HG03103 (cell line): Measurements from ENCODE around the gene TSPAN18.

ENCODE experiments used
- ATAC-seq: cut with Tn5 transposase; IDR thresholded peaks from one replicate; pipeline ENCODE4 v1.9.1; 2021; ENCODE audit warnings: low read depth; ENCODE audit not compliant: unreplicated experiment

Gene TSPAN18

DNA sequence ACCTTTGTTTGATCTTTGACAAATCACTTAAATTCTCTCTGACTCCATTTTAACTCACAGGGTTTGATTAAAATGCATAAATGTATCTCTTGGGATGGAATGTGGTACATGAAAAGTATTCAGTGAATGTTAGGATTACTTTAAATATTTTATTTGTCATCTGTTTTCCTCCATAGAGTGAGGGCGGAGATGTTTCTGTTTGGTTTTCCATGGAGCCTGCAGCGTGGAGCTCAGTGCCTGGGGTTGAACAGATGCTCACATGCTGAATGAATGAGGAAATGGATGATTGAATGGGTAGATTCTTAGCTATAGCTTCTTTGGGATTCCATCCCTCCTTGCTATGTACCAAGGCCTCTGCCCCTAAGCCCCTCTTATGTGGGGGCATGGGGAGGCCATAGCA, 10.0 kb downstream of the TSPAN18 start:
- ATAC-seq, result no peak

DNA sequence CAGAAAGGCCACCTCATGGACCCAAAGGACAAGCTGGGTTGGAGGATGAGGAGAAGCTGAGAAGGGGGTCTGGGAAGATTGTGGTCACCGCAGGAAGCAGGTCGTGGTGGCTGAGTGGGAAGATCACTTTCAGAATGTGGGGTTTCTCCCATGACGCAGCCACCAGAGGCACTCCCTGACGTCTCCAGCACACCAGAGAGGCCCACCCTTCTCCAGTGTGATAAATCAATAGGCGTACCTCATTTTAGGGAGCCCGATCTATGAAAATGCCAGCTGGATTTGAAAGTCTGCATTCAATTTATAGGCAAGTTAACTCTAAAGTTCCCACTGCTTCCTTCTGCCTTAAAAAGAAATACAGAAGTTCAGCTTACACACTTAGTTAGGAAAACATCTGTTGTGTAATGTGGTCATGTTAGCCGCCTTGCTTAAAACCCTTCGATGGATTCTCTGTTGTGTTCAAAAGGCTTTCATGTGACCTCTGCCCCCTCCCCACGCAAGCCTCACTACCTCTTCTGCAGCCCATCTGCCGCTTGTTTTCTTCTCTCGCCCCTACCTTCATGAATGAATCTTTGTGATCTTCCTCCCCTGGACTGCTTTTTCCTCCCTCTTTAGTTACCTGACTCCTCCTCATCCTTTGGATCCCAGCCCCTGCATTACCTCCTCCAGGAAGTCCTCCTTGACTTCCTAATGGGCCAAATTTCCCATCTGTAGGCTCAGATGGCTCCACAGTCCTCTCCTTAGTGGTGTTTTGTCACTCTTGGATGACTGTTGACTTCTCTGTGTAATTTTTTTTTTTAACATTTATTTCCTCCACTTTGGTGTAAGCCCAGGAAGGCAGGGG, 10.7 kb downstream of the TSPAN18 start:
- ATAC-seq, result no peak

DNA sequence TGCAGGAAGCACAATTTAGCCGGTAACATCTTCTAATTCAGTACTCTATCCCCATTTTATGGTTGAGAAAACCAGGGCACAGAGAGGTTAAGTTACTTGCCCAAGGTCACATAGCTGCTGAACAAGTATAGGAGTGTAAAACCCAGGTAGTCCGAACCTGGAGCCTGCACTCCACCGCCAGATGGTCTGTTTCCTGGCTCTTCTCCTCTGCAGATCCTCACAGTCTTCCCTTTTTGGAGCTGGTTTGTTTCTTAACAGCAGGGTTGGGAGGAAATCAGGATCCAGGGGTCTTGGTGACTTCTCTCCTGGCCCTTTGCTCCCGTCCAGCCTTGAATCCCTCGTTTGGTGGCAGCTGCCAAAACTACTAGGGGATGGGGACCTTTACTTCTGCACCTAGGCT, 12.0 kb downstream of the TSPAN18 start:
- no peak for ATAC-seq

DNA sequence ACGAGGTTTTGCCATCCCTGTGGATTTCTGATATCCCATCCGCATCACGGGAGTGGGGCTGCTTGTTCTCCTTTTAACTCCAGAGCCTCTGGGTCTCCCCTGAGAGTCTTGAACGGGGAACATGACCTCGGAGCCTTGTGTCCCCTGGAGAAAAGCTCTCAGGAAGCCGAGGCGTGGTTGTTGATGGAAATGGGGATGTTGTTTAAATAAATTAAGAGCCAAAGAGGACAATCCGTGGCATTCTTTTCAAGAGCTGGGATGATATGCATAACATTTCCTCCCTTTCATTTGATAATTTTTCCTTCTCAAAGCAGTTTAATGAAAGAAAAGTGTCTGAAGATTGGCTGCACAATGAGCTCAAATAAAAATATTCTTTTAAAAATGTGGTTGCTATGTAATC, 14.2 kb downstream of the TSPAN18 start:
- no peak for ATAC-seq

DNA sequence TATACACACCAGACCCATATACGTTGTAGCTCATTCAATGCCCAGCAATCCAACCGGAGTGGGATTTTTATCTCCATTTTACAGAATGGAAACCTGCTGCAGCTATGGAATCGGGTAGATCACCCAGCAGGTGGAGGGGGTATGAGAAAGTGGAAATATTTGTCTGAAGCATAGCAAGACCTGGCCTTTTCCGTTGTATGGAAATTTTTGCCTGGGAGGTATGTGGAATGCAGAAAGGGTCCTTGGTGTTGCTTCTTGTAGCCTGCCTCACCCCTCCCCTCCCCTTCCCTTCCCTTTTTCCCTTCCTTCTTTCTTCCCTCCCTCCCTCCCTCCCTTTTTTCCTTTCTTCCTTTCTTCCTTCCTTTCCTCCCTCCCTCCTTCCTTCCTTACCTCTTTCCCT, 15.2 kb downstream of the TSPAN18 start:
- ATAC-seq, result no peak

DNA sequence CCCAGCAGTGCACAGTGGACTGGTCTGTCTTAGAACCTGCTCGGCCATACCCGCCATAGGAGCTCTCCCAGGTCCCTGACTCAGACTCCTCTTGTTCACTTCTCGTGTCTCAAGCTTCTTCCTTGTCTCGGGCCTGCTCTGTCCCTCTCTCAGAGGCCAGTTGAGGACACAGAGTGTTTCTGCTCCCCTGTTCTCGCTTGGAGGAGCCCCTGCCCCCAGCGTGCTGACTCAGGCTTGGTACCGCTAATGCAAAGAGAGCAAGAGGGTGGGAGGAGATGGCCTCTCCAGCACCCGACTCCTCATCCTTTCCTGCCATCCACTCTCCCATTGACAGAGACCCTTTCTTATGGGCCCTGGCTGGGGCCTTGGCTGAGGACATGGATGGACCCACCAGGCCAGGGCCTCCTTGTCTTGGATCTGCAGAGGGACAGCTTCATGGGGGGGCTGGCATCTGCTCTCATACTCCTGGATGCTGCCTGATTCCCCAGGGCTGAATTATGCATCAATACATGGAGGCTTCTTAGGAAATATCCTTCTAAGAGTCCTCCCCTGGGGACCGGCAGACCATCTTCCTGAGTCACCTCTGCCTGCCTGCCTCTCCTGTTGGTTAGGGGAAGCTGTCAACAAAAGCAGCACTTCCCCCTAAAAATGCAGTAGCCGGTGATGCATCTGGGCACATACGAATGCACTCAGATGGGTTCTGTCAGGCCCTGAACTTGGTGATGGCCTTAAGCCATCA, 15.9 kb downstream of the TSPAN18 start:
- ATAC-seq, result no peak

DNA sequence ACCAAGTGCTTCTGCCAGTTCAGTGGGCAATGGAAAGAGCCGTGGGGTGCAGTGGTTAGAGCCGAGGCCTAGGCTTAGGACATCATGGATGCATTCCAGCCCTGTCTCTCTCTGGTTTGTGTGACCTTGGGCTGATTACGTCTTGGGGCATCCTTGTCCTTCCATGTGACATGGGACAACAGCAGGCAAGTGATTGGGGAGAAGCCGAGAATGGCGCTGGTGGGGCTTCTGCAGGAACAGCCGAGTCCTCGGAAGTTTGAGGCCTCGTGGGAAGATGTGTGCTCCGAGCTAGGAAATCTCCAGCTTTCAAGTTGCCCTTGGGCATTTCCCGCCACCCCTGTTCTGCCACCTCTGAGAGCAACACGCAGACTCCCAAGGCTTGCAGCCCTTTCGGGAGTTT, 16.6 kb downstream of the TSPAN18 start:
- ATAC-seq, result no peak

DNA sequence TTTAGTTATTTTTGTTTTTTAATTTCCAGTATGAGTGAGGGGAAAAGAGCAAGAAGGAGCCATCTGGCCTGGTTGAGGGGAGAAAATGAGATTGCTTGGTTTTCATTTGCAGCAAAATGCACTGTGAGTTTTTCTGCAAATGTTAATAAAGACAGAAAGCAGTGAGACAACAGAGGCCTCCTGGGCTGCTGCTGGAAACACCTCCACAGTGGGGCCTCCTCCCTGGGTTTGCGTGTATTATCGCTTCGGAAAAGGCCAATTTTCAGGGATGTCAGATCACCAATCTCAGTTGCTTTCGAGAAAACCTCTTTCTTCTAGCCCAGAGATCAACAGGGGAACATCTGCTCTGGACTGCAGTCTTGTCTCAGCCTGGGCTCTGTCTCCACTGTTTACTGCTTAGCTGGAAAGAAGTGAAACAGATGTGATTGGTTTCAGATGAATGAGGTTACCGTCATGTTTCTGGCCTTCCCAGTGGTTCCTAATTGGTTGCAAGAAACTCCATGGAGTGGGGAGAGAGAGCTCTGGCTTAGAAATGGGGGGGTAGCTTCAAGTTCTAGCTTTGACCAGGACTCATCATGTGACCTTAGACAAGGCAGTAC, 17.3 kb downstream of the TSPAN18 start:
- ATAC-seq, result no peak

DNA sequence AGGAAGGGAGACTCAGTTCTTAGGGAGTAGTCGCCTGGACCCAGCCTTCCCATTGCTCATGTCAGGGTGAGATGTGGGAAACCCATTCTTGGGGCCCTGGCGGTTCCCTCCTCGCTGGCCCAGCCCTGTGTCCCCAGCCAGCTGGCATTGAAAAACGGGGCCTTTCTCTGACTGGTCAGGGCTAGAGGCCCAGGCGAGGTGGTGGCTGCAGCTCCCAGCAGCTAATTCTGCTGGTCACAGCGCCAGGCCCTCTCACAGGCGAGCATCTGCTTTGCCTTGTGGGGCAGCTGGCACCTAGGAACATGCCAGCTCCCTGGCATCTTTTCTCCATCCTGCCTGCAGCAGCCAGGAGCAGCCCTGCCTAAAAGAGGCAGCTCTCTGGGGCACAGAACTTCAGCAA, 20.1 kb downstream of the TSPAN18 start:
- no peak for ATAC-seq

DNA sequence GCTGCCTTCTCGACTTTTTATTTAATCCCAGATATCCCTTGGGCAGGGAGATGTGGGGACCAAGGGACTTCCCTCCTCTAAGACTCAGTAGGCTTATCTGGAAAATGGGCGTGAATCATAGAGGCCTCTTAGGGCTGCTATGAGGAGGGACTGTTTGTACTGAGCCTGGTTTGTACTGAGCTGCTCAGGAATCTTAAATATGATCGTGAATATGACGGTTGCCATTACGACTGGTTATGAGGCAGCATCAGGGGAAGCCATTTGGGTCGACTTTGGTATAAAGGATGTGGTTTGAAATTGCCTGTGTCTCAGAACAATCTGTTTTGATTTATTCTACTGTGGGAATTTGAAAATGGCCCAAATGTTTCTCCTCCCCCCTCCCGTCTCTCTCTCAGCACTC, 20.6 kb downstream of the TSPAN18 start:
- ATAC-seq, result no peak

DNA sequence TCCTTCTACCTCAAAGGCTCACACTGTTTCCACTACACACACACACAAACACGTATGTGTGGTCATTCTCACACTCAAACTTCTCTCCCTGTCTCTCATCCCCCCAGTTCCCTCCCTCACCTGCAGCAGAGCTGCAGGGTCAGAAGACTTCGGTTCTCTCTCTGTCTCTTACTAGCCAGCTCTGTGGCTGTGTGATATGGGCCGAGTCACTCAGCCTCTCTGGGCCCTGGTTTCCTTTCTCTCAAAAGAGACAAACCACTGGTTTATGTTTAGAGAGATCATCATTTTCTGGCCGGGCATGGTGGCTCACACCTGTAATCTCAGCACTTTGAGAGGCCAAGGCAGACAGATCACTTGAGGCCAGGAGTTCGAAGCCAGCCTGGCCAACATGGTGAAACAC, 21.1 kb downstream of the TSPAN18 start:
- ATAC-seq, result no peak

DNA sequence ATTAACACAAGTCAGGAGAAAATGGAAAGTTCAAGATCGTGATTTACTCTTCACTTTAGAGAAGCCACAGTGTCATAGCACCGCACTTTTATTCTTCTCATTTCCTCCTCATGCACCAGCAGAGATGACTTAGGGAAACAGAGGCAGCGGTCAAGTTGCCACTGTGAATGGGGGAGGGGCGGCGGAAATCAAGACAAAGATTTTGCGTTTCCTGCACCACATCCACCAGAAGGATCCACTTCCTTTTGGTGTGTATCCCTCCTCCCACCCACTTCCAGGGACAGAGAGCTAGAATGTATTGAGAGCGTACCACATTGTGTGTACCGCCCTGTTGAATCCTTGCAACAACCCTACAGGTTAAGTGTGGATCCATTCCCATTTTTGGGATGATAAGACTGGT, 21.8 kb downstream of the TSPAN18 start:
- ATAC-seq, result no peak

DNA sequence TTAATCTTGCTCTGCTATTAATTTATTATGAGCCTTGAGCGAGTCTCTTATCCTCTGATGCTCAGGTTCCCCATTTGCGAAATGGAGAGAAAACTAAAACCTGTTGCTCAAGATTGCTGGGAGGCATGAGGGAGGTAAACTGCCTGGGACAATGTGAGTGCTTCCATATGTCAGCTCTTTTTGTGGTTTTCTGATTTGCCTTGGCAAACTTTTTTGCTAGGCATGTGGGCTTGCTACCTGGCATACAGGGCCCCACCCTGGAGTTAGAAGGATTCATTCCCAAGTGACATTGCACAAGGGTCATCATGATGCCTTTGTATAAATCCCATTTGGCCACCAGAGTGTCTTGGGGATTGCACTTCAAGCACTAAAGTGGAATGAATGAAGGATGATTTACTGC, 22.4 kb downstream of the TSPAN18 start:
- ATAC-seq, result no peak

DNA sequence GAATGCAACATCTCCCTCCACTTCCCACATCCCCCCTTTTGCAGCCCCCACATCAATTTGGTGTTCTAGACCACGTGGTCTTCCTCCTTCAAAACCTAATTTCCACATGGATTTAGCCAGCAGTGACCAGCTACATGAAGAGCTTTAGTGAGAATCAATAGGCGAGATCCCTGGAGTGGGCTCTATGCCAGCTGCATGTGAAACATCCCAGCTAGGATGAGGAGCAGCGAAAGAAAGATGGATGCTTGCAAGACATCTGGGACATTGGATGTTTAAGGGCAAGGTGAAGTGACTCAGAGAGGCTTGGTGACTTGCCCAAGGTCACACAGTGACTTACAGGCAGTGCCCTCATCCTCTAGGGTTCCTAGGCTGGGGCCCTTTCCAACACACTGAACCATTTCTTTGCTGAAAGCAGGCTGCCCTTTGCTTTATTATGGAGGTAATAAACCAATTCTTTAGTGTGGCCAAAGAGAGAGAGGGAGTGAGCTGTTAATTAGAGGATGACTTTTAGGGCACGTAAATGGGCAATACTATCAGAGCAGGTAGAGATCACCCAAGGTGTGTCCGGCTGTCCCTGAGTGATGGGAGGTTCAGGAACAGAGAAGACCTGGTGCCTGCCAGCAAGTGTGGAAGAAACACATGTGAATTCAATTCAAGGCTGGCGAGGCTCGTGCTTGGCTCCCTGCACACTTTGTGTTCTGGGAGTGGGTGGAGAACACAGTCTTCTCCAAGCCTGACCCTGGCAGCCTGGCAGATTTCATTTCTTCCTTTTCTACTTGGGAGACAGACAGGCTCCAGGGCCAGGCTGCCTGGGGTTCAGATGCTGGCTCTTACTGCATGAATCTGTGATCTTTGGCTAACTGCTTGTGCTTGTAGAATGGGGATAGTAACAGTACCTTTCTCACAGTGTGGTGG, 24.0 kb downstream of the TSPAN18 start:
- no peak for ATAC-seq

DNA sequence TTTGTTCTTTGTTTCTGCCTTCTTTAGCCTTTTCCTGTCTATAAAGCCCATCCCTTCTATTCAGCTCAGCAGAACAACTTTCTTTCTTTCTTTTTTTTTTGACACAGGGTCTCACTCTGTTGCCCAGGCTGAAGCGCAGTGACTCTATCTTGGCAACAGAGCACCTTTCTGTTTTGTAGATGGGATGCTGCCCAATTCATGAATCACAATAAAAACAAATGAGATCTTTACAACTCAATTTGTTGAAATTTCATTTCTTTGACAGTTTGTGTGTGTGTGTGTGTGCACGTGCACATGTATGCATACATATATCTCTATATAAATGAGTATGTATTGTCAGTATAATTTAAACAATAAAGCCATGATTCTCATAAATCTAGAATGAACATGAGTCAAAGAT, 25.5 kb downstream of the TSPAN18 start:
- ATAC-seq, result no peak

DNA sequence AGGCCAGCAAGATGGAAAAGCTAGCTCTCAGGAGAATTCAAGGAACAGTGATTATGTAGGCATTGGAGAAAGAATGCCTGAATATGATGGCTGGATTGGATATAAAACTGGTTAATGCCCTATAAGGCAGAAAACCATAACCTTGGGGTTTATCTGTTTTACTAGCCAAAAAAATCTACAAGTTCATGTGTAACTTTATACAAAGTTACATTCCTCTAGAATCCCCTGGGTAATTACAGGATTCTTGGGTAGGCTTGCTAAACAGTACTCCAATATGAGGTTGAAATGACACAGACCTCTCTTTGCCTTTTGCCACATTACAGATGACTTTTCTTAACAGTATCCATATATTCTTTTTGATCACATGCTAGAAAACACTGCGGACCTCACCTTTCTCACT, 26.0 kb downstream of the TSPAN18 start:
- no peak for ATAC-seq

DNA sequence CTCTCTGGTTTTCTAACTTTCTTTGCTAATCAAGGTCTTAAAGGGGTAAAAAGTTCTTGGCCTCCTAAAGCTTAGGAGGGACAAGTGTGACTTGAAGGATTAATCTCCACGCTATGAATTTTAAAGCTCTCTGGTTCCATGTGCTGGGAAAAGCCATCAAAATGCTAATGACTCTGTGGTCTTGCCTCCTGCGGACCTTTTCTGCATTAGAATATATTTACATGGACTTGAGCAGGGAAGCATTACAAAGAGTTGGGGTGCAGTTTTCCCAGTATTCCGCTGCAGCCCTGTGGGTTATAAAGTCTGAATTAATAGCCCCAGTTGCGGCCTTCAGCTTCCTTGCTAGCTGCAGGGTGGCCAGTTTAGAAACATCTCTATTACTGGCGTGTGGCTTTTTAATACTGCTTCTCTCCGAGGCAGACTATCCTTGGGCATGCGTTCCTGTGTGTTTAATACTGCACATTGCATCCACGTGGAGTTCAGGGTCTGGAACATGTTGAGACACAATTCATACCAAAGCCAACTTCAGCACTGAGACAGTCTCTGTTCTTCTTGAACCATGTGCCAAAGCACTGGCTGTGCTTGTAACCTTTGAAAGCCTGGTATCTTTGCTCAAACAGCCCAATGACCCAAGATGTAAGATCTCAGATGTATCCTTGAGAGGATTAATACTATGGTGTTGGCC, 27.3 kb downstream of the TSPAN18 start:
- no peak for ATAC-seq

DNA sequence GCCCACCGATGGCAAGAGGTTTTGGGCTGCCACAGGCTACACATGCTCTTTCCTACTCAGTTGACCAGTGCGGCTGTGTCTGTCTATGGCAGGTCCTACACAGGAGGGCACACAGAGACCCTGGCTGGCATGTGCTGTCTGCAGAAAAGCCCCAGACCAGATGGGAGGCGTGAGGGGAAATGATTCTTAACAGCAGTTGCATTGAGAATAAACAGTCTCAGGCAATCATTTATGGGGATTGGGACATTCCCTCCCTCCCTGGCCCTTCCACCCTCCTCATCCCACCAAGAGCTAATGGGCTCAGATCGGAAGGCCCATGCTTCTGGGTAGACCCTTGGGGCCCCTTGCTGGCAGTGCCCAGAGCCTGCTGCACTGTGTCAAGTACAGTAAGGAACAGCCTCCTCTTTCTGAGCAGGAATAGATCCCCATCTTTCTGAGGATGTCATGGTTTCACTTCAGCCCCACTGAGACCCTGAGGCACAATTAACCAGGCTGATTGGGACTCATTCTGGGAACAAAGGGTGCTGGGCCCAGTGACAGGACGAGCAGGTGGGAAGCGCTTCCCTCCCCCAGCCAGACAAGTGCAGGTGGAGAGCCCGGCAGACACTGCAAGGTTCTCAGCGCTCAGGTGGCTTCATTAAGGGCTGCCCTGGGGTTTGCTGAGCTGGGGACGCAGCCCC, 28.3 kb downstream of the TSPAN18 start:
- ATAC-seq, result no peak
